SU-DHL-6 (cell line): ENCODE measurements around the gene CTNND2.

ENCODE experiments used
- H2AFZ ChIP-seq: fragments of 200-600 bp; sonication (generic); 2 replicates; pipeline ENCODE4 v1.6.1; 2014; ENCODE audit warnings: low read depth, mild to moderate bottlenecking, moderate library complexity, mixed read lengths, antibody characterized with exemption, low read length; ENCODE audit not compliant: severe bottlenecking
- H3F3A ChIP-seq: fragments of 200-600 bp; shearing (Covaris generic); 2 replicates; pipeline ENCODE4 v1.6.0; 2016; ENCODE audit warnings: antibody characterized with exemption, mild to moderate bottlenecking; ENCODE audit not compliant: insufficient read depth
- H3K27ac ChIP-seq: fragments of 200-600 bp; sonication (generic); 2 replicates; pipeline ENCODE4 v1.5.1; 2016; ENCODE audit warnings: low read depth, mild to moderate bottlenecking, low read length, moderate library complexity, mixed read lengths
- H3K27me3 ChIP-seq: fragments of 200-600 bp; sonication (generic), shearing (Covaris generic); 2 replicates; pipeline ENCODE4 v1.6.0; 2014; ENCODE audit warnings: mild to moderate bottlenecking, low read length
- H3K36me3 ChIP-seq: fragments of 200-600 bp; sonication (generic); 2 replicates; pipeline ENCODE4 v1.6.1; 2014; ENCODE audit warnings: mild to moderate bottlenecking, low read length, mixed read lengths
- H3K4me2 ChIP-seq: fragments of 300-600, 200-600 bp; shearing (Covaris generic), sonication (generic); 2 replicates; pipeline ENCODE4 v1.6.0; 2014; ENCODE audit warnings: low read length, low read depth, mild to moderate bottlenecking; ENCODE audit not compliant: poor library complexity, severe bottlenecking
- H3K4me3 ChIP-seq: fragments of 200-600 bp; sonication (generic); 2 replicates; pipeline ENCODE4 v1.5.1; 2014; ENCODE audit warnings: antibody characterized with exemption, low read length, mild to moderate bottlenecking, mixed read lengths; ENCODE audit not compliant: insufficient read depth, poor library complexity, severe bottlenecking
- H3K79me2 ChIP-seq: fragments of 200-600 bp; sonication (generic); 2 replicates; pipeline ENCODE4 v1.6.1; 2014; ENCODE audit warnings: mild to moderate bottlenecking, low read length, moderate library complexity; ENCODE audit not compliant: insufficient read depth
- H3K9ac ChIP-seq: fragments of 200-600 bp; sonication (generic); 2 replicates; pipeline ENCODE4 v1.7.0; 2014; ENCODE audit warnings: mild to moderate bottlenecking, low read length
- H3K9me2 ChIP-seq: fragments of 200-600 bp; sonication (generic); replicated peaks from 2 replicates; pipeline ENCODE4 v1.6.1; 2014; ENCODE audit warnings: low read length; ENCODE audit not compliant: insufficient read depth
- H3K9me3 ChIP-seq: fragments of 200-600 bp; sonication (generic); 2 replicates; pipeline ENCODE4 v1.6.1; 2014; ENCODE audit warnings: low read length, mixed read lengths; ENCODE audit not compliant: insufficient read depth
- H4K20me1 ChIP-seq: fragments of 200-600 bp; sonication (generic); 2 replicates; pipeline ENCODE4 v1.6.1; 2014; ENCODE audit warnings: low read depth, mild to moderate bottlenecking, antibody characterized with exemption, low read length, moderate library complexity, mixed read lengths
- CTCF ChIP-seq: fragments of 200-600 bp; sonication (generic); IDR thresholded peaks from one replicate; pipeline ENCODE4 v1.5.1; 2017; ENCODE audit warnings: antibody characterized with exemption, mild to moderate bottlenecking, low read length, moderate library complexity; ENCODE audit not compliant: insufficient read depth, poor library complexity, severe bottlenecking
- EZH2phosphoT487 ChIP-seq: fragments of 200-600 bp; sonication (generic), shearing (Covaris generic); conservative IDR thresholded peaks from 2 replicates; pipeline ENCODE4 v1.6.1; 2018; ENCODE audit warnings: mild to moderate bottlenecking, antibody characterized with exemption, low read length, moderate library complexity, mixed read lengths

The CTNND2 gene

GRCh38 chr5:11918463-11919045 is 14.3 kb upstream of the CTNND2 start:
- TF ChIP-seq EZH2phosphoT487 (no peak), CTCF (no peak)
- Histone ChIP-seq H3K27ac (no peak overlapping the region), H3K27me3 (no peaks in the 10 kb centered on the region), H2AFZ (no peak overlapping the region), H3K9me3 (no peaks in the 10 kb centered on the region), H3K9ac (no peak overlapping the region), H4K20me1 (no peaks in the 10 kb centered on the region), H3K9me2 (no peaks in the 10 kb centered on the region), H3K4me3 (no peak overlapping the region), H3F3A (no peaks in the 10 kb centered on the region), H3K4me2 (no peak overlapping the region), H3K79me2 (no peaks in the 10 kb centered on the region), H3K36me3 (no peaks in the 10 kb centered on the region)

GRCh38 chr5:11909471-11909870 is 5.2 kb upstream of the CTNND2 start:
- Histone ChIP-seq H3K4me3 (no peak overlapping the region), H4K20me1 (no peaks in the 10 kb centered on the region), H3K9ac (no peak overlapping the region), H3K9me3 (no peaks in the 10 kb centered on the region), H3K79me2 (no peaks in the 10 kb centered on the region), H3K9me2 (no peaks in the 10 kb centered on the region), H3K4me2 (no peak overlapping the region), H3F3A (no peaks in the 10 kb centered on the region), H3K27ac (no peak overlapping the region), H3K36me3 (no peaks in the 10 kb centered on the region), H2AFZ (no peak overlapping the region), H3K27me3 (no peaks in the 10 kb centered on the region)
- TF ChIP-seq EZH2phosphoT487 (no peak), CTCF (no peak)

- Histone ChIP-seq H4K20me1 (no peaks in the 10 kb centered on the region), H3K27me3 (no peaks in the 10 kb centered on the region), H3K27ac (no peak overlapping the region), H2AFZ (no peak overlapping the region), H3K9me3 (no peaks in the 10 kb centered on the region), H3K9ac (no peak overlapping the region), H3K9me2 (no peaks in the 10 kb centered on the region), H3K4me2 (no peak overlapping the region), H3K79me2 (no peaks in the 10 kb centered on the region), H3K4me3 (no peak overlapping the region), H3F3A (no peaks in the 10 kb centered on the region), H3K36me3 (no peaks in the 10 kb centered on the region)
- no peak for TF ChIP-seq EZH2phosphoT487
- TF ChIP-seq CTCF = no peak
Observed at GRCh38 chr5:11906497-11906896, 2.3 kb upstream of the CTNND2 start.

- H3K36me3 ChIP-seq = no peaks in the 10 kb centered on the region
- H4K20me1 ChIP-seq = no peaks in the 10 kb centered on the region
- no peak overlapping the region for H2AFZ ChIP-seq
- no peaks in the 10 kb centered on the region for H3K9me3 ChIP-seq
- H3K27ac ChIP-seq = no peak overlapping the region
- H3F3A ChIP-seq = no peaks in the 10 kb centered on the region
- no peaks in the 10 kb centered on the region for H3K79me2 ChIP-seq
- no peak for TF ChIP-seq EZH2phosphoT487
- no peak for TF ChIP-seq CTCF
- H3K4me3 ChIP-seq = no peak overlapping the region
- H3K4me2 ChIP-seq = no peak overlapping the region
- H3K27me3 ChIP-seq = no peaks in the 10 kb centered on the region
- no peaks in the 10 kb centered on the region for H3K9me2 ChIP-seq
- no peak overlapping the region for H3K9ac ChIP-seq
Observed at GRCh38 chr5:11905206-11905605, 960 bp upstream of the CTNND2 start.
